ENCODE measurements around the gene PEX11B. TPM values are rescaled to one million over a fixed set of nuclear protein-coding genes. Genes with fewer than 3 reads are reported as not detected.

PEX11B gene, protein sequence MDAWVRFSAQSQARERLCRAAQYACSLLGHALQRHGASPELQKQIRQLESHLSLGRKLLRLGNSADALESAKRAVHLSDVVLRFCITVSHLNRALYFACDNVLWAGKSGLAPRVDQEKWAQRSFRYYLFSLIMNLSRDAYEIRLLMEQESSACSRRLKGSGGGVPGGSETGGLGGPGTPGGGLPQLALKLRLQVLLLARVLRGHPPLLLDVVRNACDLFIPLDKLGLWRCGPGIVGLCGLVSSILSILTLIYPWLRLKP
- total RNA-seq = 29.8 and 31.3 TPM in 2 replicates

GRCh38 chr1:145918144-145918991 is at the start of gene PEX11B:
TSS of gene PEX11B (minus strand) at chr1:145918717. CDS start at chr1:145918688, 29 bp downstream.
- intact Hi-C loops (cut with micrococcal nuclease) = loop anchor here (1.0 to 2.0 kb wide), 5 partner anchors 9 to 78 kb away; partner anchors contain the start of genes ANKRD35, PIAS3, RBM8A and TXNIP

- intact Hi-C loops (cut with micrococcal nuclease) = no loop called here
Measured at GRCh38 chr1:145967288-145967687, 48.8 kb upstream of the PEX11B start.

DNA sequence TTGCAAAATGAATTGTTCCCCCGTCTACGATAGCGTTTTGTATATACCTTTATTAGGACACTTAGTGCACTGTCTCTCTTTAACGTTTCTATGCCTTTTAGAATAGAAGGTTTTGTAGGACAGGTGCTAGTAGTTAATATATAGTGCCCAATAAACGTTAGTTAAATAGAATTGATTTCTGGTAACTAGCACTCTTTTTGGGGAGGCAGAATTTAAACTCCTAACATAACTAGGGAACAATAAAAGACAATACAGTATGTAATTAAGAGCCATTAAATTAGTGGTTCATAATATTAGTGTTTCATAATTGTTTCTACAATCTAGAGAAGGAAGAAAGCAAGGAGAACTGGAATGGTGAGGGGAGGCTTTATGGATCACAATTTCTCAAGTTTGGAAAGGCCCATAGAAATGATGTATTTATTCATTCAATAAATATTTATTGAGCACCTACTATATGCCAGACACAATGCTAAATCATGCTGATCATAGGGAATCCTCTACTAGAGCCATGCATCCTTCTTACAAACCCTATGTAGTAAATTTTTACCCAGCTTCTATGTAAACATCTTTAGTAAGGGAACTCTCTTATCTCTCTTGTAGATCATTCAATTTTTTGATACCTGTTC is 46.7 kb upstream of the PEX11B start:
- intact Hi-C loops (cut with micrococcal nuclease) = loop anchor here (2.0 kb wide), 1 partner anchor 106 kb away; the partner anchor contains the start of gene PIAS3

DNA sequence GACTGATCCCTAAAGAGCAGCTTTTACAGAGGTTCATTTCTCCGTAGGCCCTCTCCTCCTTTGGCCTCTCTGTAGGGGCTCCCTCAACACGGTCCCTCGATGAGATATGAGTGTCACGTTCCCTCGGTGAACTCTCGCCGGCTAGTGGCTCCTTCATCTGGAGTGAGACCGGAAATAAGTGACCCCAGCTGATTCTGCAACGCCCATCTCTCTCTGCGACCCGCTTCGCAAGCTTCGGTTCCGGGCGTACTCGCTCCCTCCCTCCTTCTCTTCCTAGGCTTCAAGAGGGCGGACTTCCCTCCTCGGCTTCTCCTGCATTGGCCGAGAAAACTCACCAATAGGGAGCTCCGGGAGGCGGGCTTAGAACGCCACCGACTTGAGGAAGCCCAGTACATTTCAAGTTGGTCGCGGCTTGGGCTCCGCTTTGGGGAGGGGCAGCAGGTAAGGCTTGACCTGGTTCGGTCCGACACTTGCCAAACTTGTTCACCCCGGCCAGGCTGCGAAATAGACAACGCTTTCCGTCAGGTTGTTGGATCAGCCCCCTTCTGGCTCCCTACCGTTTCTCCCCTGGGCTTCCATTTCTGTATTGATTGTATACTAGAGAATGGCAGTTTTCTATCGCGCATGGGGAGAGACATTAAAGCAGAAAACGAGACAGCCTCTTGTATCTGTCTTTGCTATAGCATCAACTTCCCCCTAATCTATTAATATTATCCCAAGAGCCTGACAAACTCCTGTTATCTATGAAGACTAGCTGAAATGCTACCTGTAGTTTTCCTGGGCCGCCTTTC is 46.0 kb upstream of the PEX11B start, which contains the start of the genes ANKRD34A and POLR3GL:
TSS of gene ANKRD34A (minus strand) at position 248 of the 791 bp plus-strand sequence. CDS start 2,816 bp downstream, outside the sequence.
TSS of gene POLR3GL (plus strand) at position 363 of the 791 bp plus-strand sequence. CDS start 10,176 bp downstream, outside the sequence.
- intact Hi-C loops (cut with micrococcal nuclease) = loop anchor here (1.0 to 2.0 kb wide), 4 partner anchors 8 to 106 kb away; partner anchors contain the start of genes PIAS3 and RBM8A

- intact Hi-C loops (cut with micrococcal nuclease) = loop anchor here (1.0 to 2.0 kb wide), 4 partner anchors 7 to 105 kb away; partner anchors contain the start of genes PIAS3 and RBM8A
Measured at GRCh38 chr1:145963265-145964019, 44.9 kb upstream of the PEX11B start.

GRCh38 chr1:145962157-145963102 is 43.9 kb upstream of the PEX11B start:
- intact Hi-C loops (cut with micrococcal nuclease) = no loop called here

GRCh38 chr1:145961425-145962156 is 43.1 kb upstream of the PEX11B start:
- intact Hi-C loops (cut with micrococcal nuclease) = no loop called here

DNA sequence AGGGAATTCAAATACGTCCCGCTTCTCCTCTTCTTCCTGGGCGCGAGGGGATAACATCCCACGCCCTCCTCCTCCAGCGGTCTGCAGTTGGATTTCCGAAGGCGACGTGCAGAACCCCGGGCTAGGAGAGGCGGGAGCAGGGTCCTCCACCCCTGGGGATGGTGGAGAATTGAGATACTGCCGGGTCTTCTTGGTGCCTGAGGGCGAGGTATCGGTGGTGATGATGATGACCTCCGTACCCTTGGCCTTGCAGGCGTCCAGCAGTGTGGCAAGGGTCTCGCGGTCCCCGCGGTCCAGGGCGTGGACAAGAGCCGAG is 42.5 kb upstream of the PEX11B start:
- intact Hi-C loops (cut with micrococcal nuclease) = no loop called here

GRCh38 chr1:145960468-145961108 is 42.1 kb upstream of the PEX11B start:
- intact Hi-C loops (cut with micrococcal nuclease) = no loop called here

- intact Hi-C loops (cut with micrococcal nuclease) = loop anchor here (2.0 kb wide), 2 partner anchors 33 to 75 kb away; partner anchors contain the start of genes ANKRD35 and RBM8A
Measured at GRCh38 chr1:145959957-145960467, 41.5 kb upstream of the PEX11B start.

GRCh38 chr1:145959333-145959732 is 40.8 kb upstream of the PEX11B start:
- intact Hi-C loops (cut with micrococcal nuclease) = loop anchor here (2.0 kb wide), 2 partner anchors 33 to 75 kb away; partner anchors contain the start of genes ANKRD35 and RBM8A

GRCh38 chr1:145958734-145959133 is 40.2 kb upstream of the PEX11B start:
- intact Hi-C loops (cut with micrococcal nuclease) = loop anchor here (1.0 to 2.0 kb wide), 4 partner anchors 21 to 99 kb away; partner anchors contain the start of genes ANKRD35, PIAS3 and RBM8A

GRCh38 chr1:145957443-145958319 is 39.2 kb upstream of the PEX11B start, which contains the start of gene LIX1L:
TSS of gene LIX1L (minus strand) at chr1:145958017. CDS start at chr1:145957927, 90 bp downstream.
- intact Hi-C loops (cut with micrococcal nuclease) = loop anchor here (1.0 to 2.0 kb wide), 7 partner anchors 22 to 98 kb away; partner anchors contain the start of genes ANKRD35, PEX11B, PIAS3 and RBM8A

DNA sequence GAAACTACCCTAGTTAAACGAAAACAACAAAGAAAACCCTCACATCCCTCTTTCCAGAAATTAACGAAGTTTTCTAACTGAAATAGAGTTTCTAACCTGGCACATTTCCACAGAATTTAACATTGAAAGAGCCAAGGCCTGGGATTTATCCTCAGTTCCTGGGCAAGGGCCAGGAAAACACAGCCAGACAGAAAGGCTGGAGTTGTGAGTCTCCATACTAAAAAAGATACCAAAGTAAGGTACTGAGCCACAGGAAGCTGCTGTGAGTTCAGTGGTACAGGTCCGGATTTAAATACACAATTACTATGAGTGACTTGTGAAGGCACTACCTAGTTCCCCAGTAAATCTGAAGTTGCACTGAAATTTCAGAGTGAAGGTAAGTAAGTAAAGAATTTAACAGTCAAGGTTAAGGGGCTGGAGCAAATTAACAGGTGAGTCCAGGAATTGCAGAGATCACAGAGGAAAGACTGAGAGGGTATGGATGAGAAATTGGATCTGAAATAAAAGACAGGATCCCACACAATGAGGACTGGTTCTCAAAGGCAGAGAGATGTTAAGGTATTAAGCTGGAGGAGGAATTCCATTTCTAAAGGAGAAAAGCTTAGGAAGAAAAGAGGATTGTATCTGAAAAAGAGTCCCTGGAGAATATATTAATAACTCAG is 38.4 kb upstream of the PEX11B start:
- intact Hi-C loops (cut with micrococcal nuclease) = loop anchor here (1.0 to 2.0 kb wide), 4 partner anchors 7 to 80 kb away; partner anchors contain the start of genes ANKRD34A, PEX11B, POLR3GL and TXNIP

GRCh38 chr1:145956361-145956760 is 37.8 kb upstream of the PEX11B start:
- intact Hi-C loops (cut with micrococcal nuclease) = loop anchor here (1.0 to 2.0 kb wide), 4 partner anchors 8 to 80 kb away; partner anchors contain the start of genes ANKRD34A, PEX11B, POLR3GL and TXNIP
